GM23338 (cell line): Measurements from ENCODE around the gene CHD2.

Experiments used
- ETS1 ChIP-seq: IDR thresholded peaks from 2 replicates; pipeline ENCODE4 v1.6.1; 2016; ENCODE audit warnings: antibody characterized with exemption
- EZH2 ChIP-seq: fragments of 200-600 bp; sonication (generic); IDR thresholded peaks from one replicate; pipeline ENCODE4 v1.8.0; 2017; ENCODE audit warnings: antibody characterized with exemption, mild to moderate bottlenecking, low read depth; ENCODE audit not compliant: unreplicated experiment
- EZH2phosphoT487 ChIP-seq: fragments of 200-600 bp; sonication (generic); IDR thresholded peaks from one replicate; pipeline ENCODE4 v1.8.1; 2018; ENCODE audit warnings: antibody characterized with exemption; ENCODE audit not compliant: unreplicated experiment
- POLR2AphosphoS5 ChIP-seq: IDR thresholded peaks from 2 replicates; pipeline ENCODE4 v1.6.1; 2016; ENCODE audit warnings: antibody characterized with exemption, low read depth
- TF ChIP-seq, protein P1 (sequence below), 2 experiments: fragments of 200-600 bp in 1 of 2; sonication (generic) in 1 of 2; conservative IDR thresholded peaks; 2 replicates each; pipeline versions ENCODE4 v1.5.1 to v1.6.1; 2016 to 2017; ENCODE audit warnings: antibody characterized with exemption in 2 of 2, low read depth in 2 of 2, mild to moderate bottlenecking in 2 of 2, moderate library complexity in 1 of 2

GRCh38 chr15:93041159-93041547 lies 141.0 kb downstream of the CHD2 start:
- TF ChIP-seq EZH2, result no peak
- TF ChIP-seq, protein P1, sequence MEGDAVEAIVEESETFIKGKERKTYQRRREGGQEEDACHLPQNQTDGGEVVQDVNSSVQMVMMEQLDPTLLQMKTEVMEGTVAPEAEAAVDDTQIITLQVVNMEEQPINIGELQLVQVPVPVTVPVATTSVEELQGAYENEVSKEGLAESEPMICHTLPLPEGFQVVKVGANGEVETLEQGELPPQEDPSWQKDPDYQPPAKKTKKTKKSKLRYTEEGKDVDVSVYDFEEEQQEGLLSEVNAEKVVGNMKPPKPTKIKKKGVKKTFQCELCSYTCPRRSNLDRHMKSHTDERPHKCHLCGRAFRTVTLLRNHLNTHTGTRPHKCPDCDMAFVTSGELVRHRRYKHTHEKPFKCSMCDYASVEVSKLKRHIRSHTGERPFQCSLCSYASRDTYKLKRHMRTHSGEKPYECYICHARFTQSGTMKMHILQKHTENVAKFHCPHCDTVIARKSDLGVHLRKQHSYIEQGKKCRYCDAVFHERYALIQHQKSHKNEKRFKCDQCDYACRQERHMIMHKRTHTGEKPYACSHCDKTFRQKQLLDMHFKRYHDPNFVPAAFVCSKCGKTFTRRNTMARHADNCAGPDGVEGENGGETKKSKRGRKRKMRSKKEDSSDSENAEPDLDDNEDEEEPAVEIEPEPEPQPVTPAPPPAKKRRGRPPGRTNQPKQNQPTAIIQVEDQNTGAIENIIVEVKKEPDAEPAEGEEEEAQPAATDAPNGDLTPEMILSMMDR (conservative IDR thresholded peaks at IDR 0.05; ENCODE audit: low read depth in 2 of 2), result no peak
- TF ChIP-seq EZH2phosphoT487, result no peak
- TF ChIP-seq ETS1, result no peak
- TF ChIP-seq POLR2AphosphoS5, result no peak
